Activated CD8-positive, alpha-beta memory T cell treated with anti-CD3 and anti-CD28 coated beads, Interleukin-2, amount 50 U/mL, for 24 hours (primary cell): ENCODE data around the gene RBM15.
A peak's percentile ranks its signal among the peaks of the same experiment; 100 is the strongest.

ENCODE experiments used
- DNase-seq: peaks from one replicate; pipeline ENCODE4 v3.0.0-alpha.2; 2020; ENCODE audit errors: extremely low read depth

RBM15 gene

GRCh38 chr1:110338886-110339406 lies at the start of gene RBM15:
TSS of gene RBM15 (plus strand) at chr1:110339377. CDS start at chr1:110339406, 29 bp downstream.
- DNase-seq = peak; percentile 94

GRCh38 chr1:110291241-110292030 lies 47.7 kb upstream of the RBM15 start:
- DNase-seq = no peak

- no peak for DNase-seq
Measured at GRCh38 chr1:110292031-110292741, 47.0 kb upstream of the RBM15 start.

GRCh38 chr1:110293601-110294104 lies 45.5 kb upstream of the RBM15 start:
- no peak for DNase-seq

GRCh38 chr1:110294308-110294707 lies 44.9 kb upstream of the RBM15 start:
- DNase-seq = no peak

- DNase-seq = no peak
Measured at GRCh38 chr1:110298991-110299390, 40.2 kb upstream of the RBM15 start.

- DNase-seq = no peak
Measured at GRCh38 chr1:110300412-110301085, 38.6 kb upstream of the RBM15 start.

GRCh38 chr1:110302836-110303235 lies 36.3 kb upstream of the RBM15 start:
- no peak for DNase-seq

- DNase-seq = no peak
Measured at GRCh38 chr1:110305900-110306420, 33.2 kb upstream of the RBM15 start.

- no peak for DNase-seq
Measured at GRCh38 chr1:110307239-110307974, 31.8 kb upstream of the RBM15 start.

GRCh38 chr1:110308247-110308646 lies 30.9 kb upstream of the RBM15 start:
- no peak for DNase-seq

- no peak for DNase-seq
Measured at GRCh38 chr1:110309139-110309538, 30.0 kb upstream of the RBM15 start.

- no peak for DNase-seq
Measured at GRCh38 chr1:110309767-110310166, 29.4 kb upstream of the RBM15 start.

GRCh38 chr1:110310300-110310699 lies 28.9 kb upstream of the RBM15 start:
- DNase-seq = no peak

- peak; percentile 20 for DNase-seq
Measured at GRCh38 chr1:110312188-110313121, 26.7 kb upstream of the RBM15 start.

- no peak for DNase-seq
Measured at GRCh38 chr1:110316735-110317134, 22.4 kb upstream of the RBM15 start.

- DNase-seq = no peak
Measured at GRCh38 chr1:110318046-110318445, 21.1 kb upstream of the RBM15 start.

GRCh38 chr1:110319332-110320167 lies 19.6 kb upstream of the RBM15 start:
- DNase-seq = no peak

- DNase-seq = no peak
Measured at GRCh38 chr1:110320168-110320518, 19.0 kb upstream of the RBM15 start.
